H1 (cell line): ENCODE results near the gene FAM151A. TPM values are rescaled to one million over a fixed set of nuclear protein-coding genes. Genes with fewer than 3 reads are reported as not detected.

Experiments used
- CTCF ChIA-PET: fragments of 300-600 bp; sonication (Branson Sonifier 250); formaldehyde crosslinking; loops from one replicate; lab custom pipeline; 2021; ENCODE audit not compliant: partially characterized antibody; lab: Charles Lee
- POLR2A ChIA-PET: fragments of 300-600 bp; sonication (Branson Sonifier 250); formaldehyde crosslinking; loops from one replicate; lab custom pipeline; 2021; ENCODE audit warnings: inconsistent platforms; ENCODE audit not compliant: partially characterized antibody; lab: Charles Lee
- DNase-seq, 2 experiments: peaks; one replicate each; pipeline versions ENCODE4 v3.0.0 to v3.0.0-alpha.2; 2010 to 2022; ENCODE audit warnings: low spot score in 2 of 2, low read depth in 1 of 2, mixed read lengths in 1 of 2
- FAIRE-seq: peaks from 2 replicates; lab custom pipeline; 2011; peaks lifted over from hg19 to GRCh38; lab: Jason Lieb, UNC
- H2AFZ ChIP-seq: 2 replicates; pipeline ENCODE4 v1.8.1; 2012; ENCODE audit warnings: low read length, inconsistent platforms
- H2AK5ac ChIP-seq: 2 replicates; pipeline ENCODE4 v1.6.1; 2013; ENCODE audit warnings: low read depth, low read length
- H2BK120ac ChIP-seq: replicated peaks from 2 replicates; pipeline ENCODE3; 2013; ENCODE audit warnings: low read depth, low read length, inconsistent platforms
- H2BK12ac ChIP-seq: 2 replicates; pipeline ENCODE4 v1.6.1; 2013; ENCODE audit warnings: low read depth, low read length
- H2BK15ac ChIP-seq: 2 replicates; pipeline ENCODE4 v1.6.1; 2013; ENCODE audit warnings: low read length
- H2BK20ac ChIP-seq: 2 replicates; pipeline ENCODE4 v1.6.1; 2013; ENCODE audit warnings: low read length
- H2BK5ac ChIP-seq: 2 replicates; pipeline ENCODE4 v1.6.1; 2013; ENCODE audit warnings: low read depth, low read length
- H3K14ac ChIP-seq: 2 replicates; pipeline ENCODE4 v1.6.1; 2013; ENCODE audit warnings: inconsistent platforms; ENCODE audit not compliant: insufficient read length
- H3K18ac ChIP-seq: 2 replicates; pipeline ENCODE4 v1.6.1; 2013; ENCODE audit warnings: low read length; ENCODE audit errors: extremely low read depth
- H3K23ac ChIP-seq: 2 replicates; pipeline ENCODE4 v1.6.1; 2013; ENCODE audit warnings: inconsistent platforms; ENCODE audit not compliant: insufficient read length
- H3K23me2 ChIP-seq: 2 replicates; pipeline ENCODE4 v1.6.1; 2013; ENCODE audit warnings: low read depth, low read length
- H3K27ac ChIP-seq: 2 replicates; pipeline ENCODE4 v1.6.1; 2011; ENCODE audit warnings: low read depth, low read length, inconsistent platforms
- H3K27me3 ChIP-seq, 4 experiments: replicated peaks in 1 of 4; 1 replicate in 1 of 4; 2 replicates in 3 of 4; pipeline versions ENCODE4 v1.6.1 to v1.8.1; 2011 to 2013; ENCODE audit warnings: low read length in 3 of 4, mild to moderate bottlenecking in 3 of 4, inconsistent platforms in 2 of 4, mixed read lengths in 2 of 4, moderate library complexity in 1 of 4; ENCODE audit not compliant: control insufficient read depth in 3 of 4, insufficient read depth in 3 of 4; ENCODE audit errors: extremely low read depth in 1 of 4
- H3K36me3 ChIP-seq, 4 experiments: 2 replicates each; pipeline versions ENCODE4 v1.6.1 to v1.8.1; 2011 to 2013; ENCODE audit warnings: mild to moderate bottlenecking in 4 of 4, low read length in 3 of 4, moderate library complexity in 2 of 4, control low read depth in 1 of 4, inconsistent platforms in 1 of 4; ENCODE audit not compliant: insufficient read depth in 4 of 4, control insufficient read depth in 2 of 4
- H3K4ac ChIP-seq: replicated peaks from 2 replicates; pipeline ENCODE3; 2013; ENCODE audit warnings: low read length, low read depth, mixed read lengths, inconsistent platforms; ENCODE audit not compliant: insufficient read length
- H3K4me1 ChIP-seq, 4 experiments: replicated peaks in 1 of 4; 1 replicate in 1 of 4; 2 replicates in 3 of 4; pipeline versions ENCODE4 v1.6.1 to v1.8.1; 2011 to 2013; ENCODE audit warnings: low read length in 3 of 4, inconsistent platforms in 2 of 4, mixed read lengths in 1 of 4; ENCODE audit not compliant: insufficient read depth in 4 of 4, control insufficient read depth in 3 of 4
- H3K4me2 ChIP-seq, 2 experiments: 2 replicates each; pipeline versions ENCODE4 v1.6.1 to v1.8.1; 2011 to 2013; ENCODE audit warnings: low read depth in 2 of 2, low read length in 2 of 2, control low read depth in 1 of 2, inconsistent platforms in 1 of 2, mild to moderate bottlenecking in 1 of 2; ENCODE audit not compliant: insufficient read depth in 1 of 2
- H3K4me3 ChIP-seq, 4 experiments: fragments of 200-600, 300-600 bp in 1 of 4; sonication (generic), shearing (Covaris generic), sonication (Bioruptor Twin) in 1 of 4; 2 replicates each; pipeline versions ENCODE4 v1.5.1 to v1.8.1; 2011 to 2016; ENCODE audit warnings: low read length in 4 of 4, low read depth in 3 of 4, control low read depth in 2 of 4, inconsistent platforms in 2 of 4, mild to moderate bottlenecking in 2 of 4, mixed read lengths in 1 of 4, moderate library complexity in 1 of 4; ENCODE audit not compliant: insufficient read depth in 2 of 4; ENCODE audit errors: extremely low read depth in 1 of 4
- H3K56ac ChIP-seq: replicated peaks from 2 replicates; pipeline ENCODE3; 2013; ENCODE audit warnings: low read depth, mild to moderate bottlenecking, mixed read lengths, low read length, inconsistent platforms; ENCODE audit not compliant: insufficient read length
- H3K79me1 ChIP-seq: 2 replicates; pipeline ENCODE4 v1.6.1; 2013; ENCODE audit warnings: low read depth, low read length, control low read depth
- H3K79me2 ChIP-seq, 2 experiments: 2 replicates each; pipeline versions ENCODE4 v1.6.1 to v1.8.1; 2012 to 2013; ENCODE audit warnings: low read length in 2 of 2, mild to moderate bottlenecking in 2 of 2, inconsistent platforms in 1 of 2; ENCODE audit not compliant: insufficient read depth in 2 of 2, control insufficient read depth in 1 of 2
- H3K9ac ChIP-seq, 4 experiments: replicated peaks in 1 of 4; 1 replicate in 1 of 4; 2 replicates in 3 of 4; pipeline versions ENCODE4 v1.6.1 to v1.8.1; 2011 to 2013; ENCODE audit warnings: low read depth in 3 of 4, low read length in 3 of 4, control low read depth in 2 of 4, mild to moderate bottlenecking in 2 of 4, moderate library complexity in 2 of 4, inconsistent platforms in 1 of 4; ENCODE audit errors: extremely low read depth in 1 of 4
- H3K9me3 ChIP-seq, 2 experiments: 2 replicates each; pipeline versions ENCODE4 v1.6.1 to v1.8.1; 2012 to 2013; ENCODE audit warnings: mild to moderate bottlenecking in 2 of 2, moderate library complexity in 2 of 2, control low read depth in 1 of 2, inconsistent platforms in 1 of 2, low read depth in 1 of 2, low read length in 1 of 2, mixed read lengths in 1 of 2; ENCODE audit not compliant: insufficient read depth in 2 of 2
- H4K20me1 ChIP-seq, 2 experiments: replicated peaks in 1 of 2; 2 replicates each; pipeline versions ENCODE3 to v1.8.1; 2011 to 2013; ENCODE audit warnings: inconsistent platforms in 2 of 2, low read length in 2 of 2, mild to moderate bottlenecking in 1 of 2; ENCODE audit not compliant: insufficient read depth in 2 of 2, control insufficient read depth in 1 of 2
- H4K5ac ChIP-seq: 2 replicates; pipeline ENCODE4 v1.6.1; 2013; ENCODE audit warnings: low read length, low read depth, mixed read lengths, inconsistent platforms; ENCODE audit not compliant: insufficient read length
- H4K8ac ChIP-seq: 2 replicates; pipeline ENCODE4 v1.8.0; 2013; ENCODE audit warnings: mild to moderate bottlenecking, moderate library complexity, low read length, inconsistent platforms; ENCODE audit not compliant: insufficient read depth; ENCODE audit errors: extremely low read depth
- H4K91ac ChIP-seq: replicated peaks from 2 replicates; pipeline ENCODE3; 2013; ENCODE audit warnings: low read length, mixed read lengths, inconsistent platforms; ENCODE audit not compliant: insufficient read length
- BCL11A ChIP-seq, 2 experiments: IDR thresholded peaks; one replicate each; pipeline ENCODE4 v1.6.1; 2011; ENCODE audit warnings: low read depth in 2 of 2, low read length in 2 of 2, mild to moderate bottlenecking in 2 of 2
- CHD2 ChIP-seq: IDR thresholded peaks from 2 replicates; pipeline ENCODE4 v1.6.1; 2012; ENCODE audit warnings: low read length, improper control_type of control experiment
- GABPA ChIP-seq: IDR thresholded peaks from 2 replicates; pipeline ENCODE4 v1.6.1; 2011; ENCODE audit warnings: mild to moderate bottlenecking, low read length, moderate library complexity, borderline replicate concordance; ENCODE audit not compliant: insufficient read depth
- KDM1A ChIP-seq: fragments of 200-600, 300-600 bp; sonication (generic); IDR thresholded peaks from 2 replicates; pipeline ENCODE4 v1.7.1; 2016; ENCODE audit warnings: mild to moderate bottlenecking, low read length, borderline replicate concordance
- KDM4A ChIP-seq: IDR thresholded peaks from one replicate; pipeline ENCODE4 v1.7.1; 2012; ENCODE audit warnings: low read depth, mild to moderate bottlenecking, moderate library complexity, low read length, inconsistent platforms; ENCODE audit not compliant: severe bottlenecking
- NANOG ChIP-seq: IDR thresholded peaks from 2 replicates; pipeline ENCODE4 v1.6.1; 2011; ENCODE audit warnings: low read length, low read depth, mild to moderate bottlenecking, inconsistent platforms; ENCODE audit not compliant: insufficient read depth, poor library complexity, severe bottlenecking
- POLR2A ChIP-seq, 2 experiments: IDR thresholded peaks; 1 replicate in 1 of 2; 2 replicates in 1 of 2; pipeline ENCODE4 v1.6.1; 2011; ENCODE audit warnings: low read depth in 2 of 2, low read length in 2 of 2, mild to moderate bottlenecking in 2 of 2; ENCODE audit errors: control extremely low read depth in 1 of 2
- SAP30 ChIP-seq: fragments of 300-600 bp; sonication (generic); IDR thresholded peaks from 2 replicates; pipeline ENCODE4 v1.7.1; 2012; ENCODE audit warnings: low read length, moderate library complexity, mild to moderate bottlenecking, inconsistent platforms; ENCODE audit not compliant: insufficient read depth, insufficient replicate concordance
- SIX5 ChIP-seq: IDR thresholded peaks from 2 replicates; pipeline ENCODE4 v1.6.1; 2011; ENCODE audit warnings: mild to moderate bottlenecking, low read depth, low read length
- TAF1 ChIP-seq: IDR thresholded peaks from 2 replicates; pipeline ENCODE4 v1.6.1; 2011; ENCODE audit warnings: mild to moderate bottlenecking, low read depth, low read length
- ZNF274 ChIP-seq: IDR thresholded peaks from 2 replicates; pipeline ENCODE4 v1.7.0; 2012; ENCODE audit warnings: low read length, borderline replicate concordance; ENCODE audit errors: extremely low read depth
- WGBS, 2 experiments: shearing (Covaris generic) in 1 of 2; methylation state at CpG; one replicate each; pipeline versions ENCODE4 v1.1.6 to v1.1.7; 2013 to 2015; ENCODE audit warnings: low lambda C conversion rate in 2 of 2, mixed read lengths in 2 of 2, inconsistent platforms in 1 of 2, low coverage in 1 of 2, missing lambda C conversion rate in 1 of 2; ENCODE audit not compliant: insufficient replicate concordance in 2 of 2, insufficient coverage in 1 of 2, insufficient read length in 1 of 2; ENCODE audit errors: extremely low coverage in 1 of 2, missing lambda C conversion rate in 1 of 2; 5-methylcytosine and 5-hydroxymethylcytosine counted together
- polyA plus RNA-seq, 7 experiments: library from polyadenylated mRNA; depleted of rRNA in 3 of 7; stranded (reverse) in 5 of 7; unstranded in 2 of 7; fragments of >200 nt in 5 of 7; fragments of 200-250 nt in 2 of 7; gene quantifications; 1 replicate in 5 of 7; 2 replicates in 1 of 7; 4 replicates in 1 of 7; pipeline versions ENCODE4 v1.2.1 to v1.2.3, GENCODE V29; 2011 to 2013; ENCODE audit warnings: missing spikeins in 2 of 7, mixed read lengths in 2 of 7
- total RNA-seq: library from RNA; stranded (reverse); fragmentation: NEBNext Ultra II Directional; extraction: Animal tissue kit (Norgen Biotek cat#: 25700); gene quantifications from 2 replicates; pipeline ENCODE4 v1.2.1, GENCODE V29; 2021
- TF ChIP-seq, protein P1 (sequence below): IDR thresholded peaks from 2 replicates; pipeline ENCODE4 v1.6.1; 2012; ENCODE audit warnings: inconsistent platforms
- TF ChIP-seq, protein P2 (sequence below): IDR thresholded peaks from 2 replicates; pipeline ENCODE4 v1.6.1; 2011; ENCODE audit warnings: low read depth, mild to moderate bottlenecking, low read length; ENCODE audit not compliant: insufficient read depth

FAM151A gene
- total and polyA plus RNA-seq, 2 of the 8 experiments (the other 6 are each of a cell fraction or from before 2014, with no cell fraction given), result not detected

DNA sequence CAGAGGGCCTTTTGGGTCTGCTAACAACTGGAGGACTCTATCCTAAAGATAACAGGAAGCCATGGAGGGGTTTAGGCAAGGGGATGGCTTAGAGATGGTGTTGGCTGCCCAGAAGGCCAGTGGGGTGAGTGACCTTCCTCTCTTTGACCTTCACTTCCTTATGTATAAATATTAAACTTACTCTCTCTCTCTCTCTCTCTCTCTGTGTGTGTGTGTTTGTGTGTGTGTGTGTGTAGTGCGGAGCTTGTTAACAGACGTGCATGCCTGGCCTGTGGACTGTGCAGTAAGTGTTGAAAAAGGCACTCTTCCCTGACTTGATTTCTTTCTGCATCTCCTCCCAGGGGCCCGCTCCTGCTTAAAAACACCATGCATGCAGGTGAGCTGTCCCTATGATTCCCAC, 28.3 kb upstream of the FAM151A start:
- no peak overlapping the region for H2BK15ac ChIP-seq
- no peaks in the 10 kb centered on the region for H3K23me2 ChIP-seq
- H3K4ac ChIP-seq, result no peak overlapping the region
- POLR2A ChIA-PET, result no interaction called here
- no peak for FAIRE-seq
- H3K36me3 ChIP-seq, result no peaks in the 10 kb centered on the region
- 85% methylated on average over 3 of the region's 3 CpGs; no CpG with 5 or more reads in 1 of the 2 experiments for WGBS, 2 experiments
- no peak overlapping the region; the same call in 1 of the 2 replicates for H4K8ac ChIP-seq
- H3K23ac ChIP-seq, result no peak overlapping the region
- no peak overlapping the region for H3K56ac ChIP-seq
- no peak overlapping the region for H4K91ac ChIP-seq
- TF ChIP-seq ZNF274 (no peak), POLR2A (IDR thresholded peaks at IDR 0.05; ENCODE audit: control extremely low read depth in 1 of 2, low read depth in 2 of 2, low read length in 2 of 2) (no peak), KDM1A (no peak), BCL11A (IDR thresholded peaks at IDR 0.05; ENCODE audit: low read depth in 2 of 2, low read length in 2 of 2) (no peak), NANOG (no peak), TAF1 (no peak), CHD2 (no peak), KDM4A (no peak), SIX5 (no peak), GABPA (no peak), SAP30 (no peak)
- TF ChIP-seq, protein P1, sequence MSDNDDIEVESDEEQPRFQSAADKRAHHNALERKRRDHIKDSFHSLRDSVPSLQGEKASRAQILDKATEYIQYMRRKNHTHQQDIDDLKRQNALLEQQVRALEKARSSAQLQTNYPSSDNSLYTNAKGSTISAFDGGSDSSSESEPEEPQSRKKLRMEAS, result no peak
- TF ChIP-seq, protein P2, sequence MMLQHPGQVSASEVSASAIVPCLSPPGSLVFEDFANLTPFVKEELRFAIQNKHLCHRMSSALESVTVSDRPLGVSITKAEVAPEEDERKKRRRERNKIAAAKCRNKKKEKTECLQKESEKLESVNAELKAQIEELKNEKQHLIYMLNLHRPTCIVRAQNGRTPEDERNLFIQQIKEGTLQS, result no peak
- TF ChIP-seq, all 59 proteins: peak for 0
- Histone ChIP-seq H2BK12ac (no peak overlapping the region), H3K9me3 (no peaks in the 10 kb centered on the region), H3K27ac (no peak overlapping the region), H2BK5ac (no peak overlapping the region), H3K9ac (no peak overlapping the region), H3K79me1 (no peaks in the 10 kb centered on the region), H3K27me3 (peaks cover 0 to 3% (median 0%) of the 10 kb centered on the region in 4 experiments; a peak in 3 of 7 replicates), H3K79me2 (no peaks in the 10 kb centered on the region), H3K4me3 (no peak overlapping the region), H3K4me1 (0 out of 7 replicates have a peak, but pooled peaks cover 0 to 2% (median 0%) of the 10 kb centered on the region in 4 experiments), H2AK5ac (no peak overlapping the region), H3K4me2 (no peak overlapping the region), H4K20me1 (no peaks in the 10 kb centered on the region), H3K18ac (no peak overlapping the region), H2AFZ (no peak overlapping the region), H3K14ac (no peak overlapping the region), H4K5ac (no peak overlapping the region), H2BK120ac (no peak overlapping the region), H2BK20ac (no peak overlapping the region)
- DNase-seq, result no peak
- CTCF ChIA-PET, result interaction anchor here (0.6 to 1.7 kb wide), 4 partner anchors 16 to 495 kb away, joined by 3 to 8 read pairs (median 3); no protein-coding TSS in a partner anchor
